ENCODE results near the gene TMEM267. TPM values are rescaled to one million over a fixed set of nuclear protein-coding genes. Genes with fewer than 3 reads are reported as not detected.

TMEM267 gene
- total RNA-seq, 4 donors from 2014 or later, result 0.60 to 11.5 (median 7.3) TPM

DNA sequence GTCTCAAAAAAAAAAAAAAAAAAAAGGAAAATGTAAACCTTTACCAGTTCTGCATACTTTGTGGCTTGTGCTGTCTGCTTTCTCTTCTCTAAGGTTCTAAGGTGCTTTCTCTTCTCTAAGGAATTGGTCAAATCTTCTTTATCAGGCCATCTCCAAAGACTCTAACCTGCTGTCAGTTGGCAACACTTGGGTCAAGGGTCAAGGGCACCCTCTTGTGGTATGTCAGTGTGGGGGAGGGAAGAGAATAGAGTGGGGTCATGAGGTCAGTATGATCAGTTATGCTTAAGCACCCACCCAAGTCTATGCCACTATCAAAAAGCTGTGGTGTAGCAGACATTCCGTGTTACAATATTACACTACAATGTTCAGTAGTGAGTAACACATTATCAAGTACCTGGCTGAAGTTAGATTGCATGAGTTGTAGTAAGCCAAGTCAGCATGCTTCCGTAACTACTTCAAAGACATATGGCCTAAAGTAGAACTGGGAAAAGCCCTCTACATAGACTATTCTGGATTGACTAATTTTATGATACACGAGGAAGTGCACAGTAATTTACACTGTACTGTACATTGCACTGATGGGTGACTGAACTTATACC lies 46.5 kb downstream of the TMEM267 start:
- TF ChIP-seq POLR2A (IDR thresholded peaks at IDR 0.05) (no peak), POLR2AphosphoS5 (IDR thresholded peaks at IDR 0.05) (no peak), EP300 (IDR thresholded peaks at IDR 0.05; ENCODE audit: low read depth) (no peak)
- TF ChIP-seq, protein P1, sequence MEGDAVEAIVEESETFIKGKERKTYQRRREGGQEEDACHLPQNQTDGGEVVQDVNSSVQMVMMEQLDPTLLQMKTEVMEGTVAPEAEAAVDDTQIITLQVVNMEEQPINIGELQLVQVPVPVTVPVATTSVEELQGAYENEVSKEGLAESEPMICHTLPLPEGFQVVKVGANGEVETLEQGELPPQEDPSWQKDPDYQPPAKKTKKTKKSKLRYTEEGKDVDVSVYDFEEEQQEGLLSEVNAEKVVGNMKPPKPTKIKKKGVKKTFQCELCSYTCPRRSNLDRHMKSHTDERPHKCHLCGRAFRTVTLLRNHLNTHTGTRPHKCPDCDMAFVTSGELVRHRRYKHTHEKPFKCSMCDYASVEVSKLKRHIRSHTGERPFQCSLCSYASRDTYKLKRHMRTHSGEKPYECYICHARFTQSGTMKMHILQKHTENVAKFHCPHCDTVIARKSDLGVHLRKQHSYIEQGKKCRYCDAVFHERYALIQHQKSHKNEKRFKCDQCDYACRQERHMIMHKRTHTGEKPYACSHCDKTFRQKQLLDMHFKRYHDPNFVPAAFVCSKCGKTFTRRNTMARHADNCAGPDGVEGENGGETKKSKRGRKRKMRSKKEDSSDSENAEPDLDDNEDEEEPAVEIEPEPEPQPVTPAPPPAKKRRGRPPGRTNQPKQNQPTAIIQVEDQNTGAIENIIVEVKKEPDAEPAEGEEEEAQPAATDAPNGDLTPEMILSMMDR (IDR thresholded peaks at IDR 0.05), result no peak
- Histone ChIP-seq H3K27ac (no peak overlapping the region), H3K36me3 (no peaks in the 10 kb centered on the region), H3K4me3 (no peak overlapping the region), H3K4me1 (peaks cover 4 to 17% (median 8%) of the 10 kb centered on the region in 4 donors), H3K9me3 (no peaks in the 10 kb centered on the region), H3K27me3 (no peaks in the 10 kb centered on the region)
- DNase-seq, result no peak
- 91 to 100% methylated on average over 1 to 3 of the region's 3 CpGs for WGBS, 2 donors (ENCODE audit: low coverage in 1 of 2)
- intact Hi-C loops (cut with DNase I; ENCODE audit: low total_unique reads) (no loop called here), in situ Hi-C loops (cut with MboI; ENCODE audit: low pct_ligation_motif_present in 1 of 4, low pct_unique_long_range_greater_than_20kb in 1 of 4, low sequenced_read_pairs in 3 of 4) (no loop called here)

GRCh38 chr5:43433382-43433781 lies 50.3 kb downstream of the TMEM267 start:
- 76 to 86% methylated on average over 4 of the region's 4 CpGs for WGBS, 2 donors (ENCODE audit: low coverage in 1 of 2)
- intact Hi-C loops (cut with DNase I; ENCODE audit: low total_unique reads), result no loop called here
- Histone ChIP-seq H3K27me3 (no peaks in the 10 kb centered on the region), H3K36me3 (no peaks in the 10 kb centered on the region), H3K4me3 (no peak overlapping the region), H3K4me1 (peaks cover 4 to 20% (median 10%) of the 10 kb centered on the region in 4 donors), H3K9me3 (no peaks in the 10 kb centered on the region), H3K27ac (peak overlapping the region in 1 of 4 donors; percentile 36)
- in situ Hi-C loops (cut with MboI; ENCODE audit: low pct_ligation_motif_present in 1 of 4, low pct_unique_long_range_greater_than_20kb in 1 of 4, low sequenced_read_pairs in 3 of 4), result no loop called here
- TF ChIP-seq, protein P1 (IDR thresholded peaks at IDR 0.05), result no peak
- no peak for TF ChIP-seq POLR2A (IDR thresholded peaks at IDR 0.05)
- no peak for TF ChIP-seq EP300 (IDR thresholded peaks at IDR 0.05; ENCODE audit: low read depth)
- no peak for TF ChIP-seq POLR2AphosphoS5 (IDR thresholded peaks at IDR 0.05)
- no peak for DNase-seq

DNA sequence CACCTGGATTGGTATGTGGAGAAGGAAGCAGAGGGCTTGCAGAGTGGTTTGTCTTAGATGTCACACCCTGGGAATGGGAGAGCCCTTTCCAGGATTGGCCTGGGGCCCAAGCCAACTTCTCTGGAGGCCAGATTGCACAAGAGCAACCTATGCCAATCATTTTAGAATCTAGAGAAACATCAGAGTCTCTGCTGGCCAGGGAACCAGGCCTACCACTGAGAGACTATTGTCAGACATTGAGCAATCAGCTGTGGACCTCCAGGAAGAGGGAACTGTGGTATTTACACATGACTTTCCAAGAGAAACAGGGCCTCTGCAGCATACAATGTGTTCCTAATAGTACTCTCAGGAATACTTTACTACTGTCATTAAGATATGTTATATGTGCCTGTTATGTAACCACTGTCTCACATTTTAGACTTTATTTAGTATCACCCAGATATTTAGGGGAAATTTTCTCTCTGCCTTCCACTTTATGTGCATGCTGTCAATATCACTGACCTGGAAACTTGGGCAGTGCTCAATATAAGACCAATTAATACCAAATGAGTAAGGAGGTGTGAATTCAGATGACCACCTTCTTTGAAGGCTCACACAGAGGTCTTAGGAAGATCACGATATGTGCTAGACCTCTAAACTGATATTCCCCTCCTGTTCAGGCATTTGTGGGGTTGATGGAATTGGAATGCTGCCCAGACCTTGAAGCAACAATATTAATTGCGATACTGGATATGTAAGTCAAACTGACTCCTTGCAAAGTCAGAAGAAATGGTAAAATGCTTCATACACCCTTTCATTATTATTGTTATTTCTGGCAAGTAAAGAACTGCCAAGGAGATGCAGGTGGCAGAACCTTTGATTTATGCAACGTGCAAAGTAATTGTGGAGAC lies 50.9 kb downstream of the TMEM267 start:
- intact Hi-C loops (cut with DNase I; ENCODE audit: low total_unique reads), result no loop called here
- TF ChIP-seq POLR2A (IDR thresholded peaks at IDR 0.05) (no peak), EP300 (IDR thresholded peaks at IDR 0.05; ENCODE audit: low read depth) (no peak), POLR2AphosphoS5 (IDR thresholded peaks at IDR 0.05) (peak in 1 of 3 donors; percentile 54)
- peak; percentile 85 for DNase-seq
- no peaks in the 10 kb centered on the region for H3K27me3 ChIP-seq
- in situ Hi-C loops (cut with MboI; ENCODE audit: low pct_ligation_motif_present in 1 of 4, low pct_unique_long_range_greater_than_20kb in 1 of 4, low sequenced_read_pairs in 3 of 4), result no loop called here
- 73 to 81% methylated on average over 3 of the region's 3 CpGs for WGBS, 2 donors (ENCODE audit: low coverage in 1 of 2)
- H3K27ac ChIP-seq, result peak overlapping the region; percentile 36 to 62 (median 58)
- H3K36me3 ChIP-seq, result no peaks in the 10 kb centered on the region
- no peaks in the 10 kb centered on the region for H3K9me3 ChIP-seq
- H3K4me1 ChIP-seq, result peaks cover 4 to 20% (median 10%) of the 10 kb centered on the region in 4 donors
- H3K4me3 ChIP-seq, result no peak overlapping the region

DNA sequence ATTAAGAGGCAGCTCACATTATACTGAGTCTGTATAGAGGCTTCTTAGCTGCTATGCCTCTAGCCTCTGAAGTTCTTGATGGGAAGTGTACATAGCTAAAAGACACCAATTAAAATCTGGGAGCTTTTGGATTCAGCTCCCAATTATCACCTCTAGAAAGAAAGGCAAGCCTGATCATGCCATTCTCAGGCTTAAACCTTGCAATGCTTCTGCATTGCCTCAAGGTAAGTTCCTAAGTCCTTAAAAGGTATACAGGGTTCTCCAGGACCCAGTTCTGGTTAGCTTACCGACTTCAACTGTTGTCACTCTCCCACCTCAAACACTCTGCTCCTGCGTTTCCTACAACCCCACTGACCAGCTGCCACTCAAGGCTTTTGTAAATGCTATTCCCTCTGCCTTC lies 54.0 kb downstream of the TMEM267 start:
- no peaks in the 10 kb centered on the region for H3K9me3 ChIP-seq
- H3K27me3 ChIP-seq, result no peaks in the 10 kb centered on the region
- DNase-seq, result no peak
- H3K4me1 ChIP-seq, result peaks cover 4 to 20% (median 10%) of the 10 kb centered on the region in 4 donors
- intact Hi-C loops (cut with DNase I; ENCODE audit: low total_unique reads) (no loop called here), in situ Hi-C loops (cut with MboI; ENCODE audit: low pct_ligation_motif_present in 1 of 4, low pct_unique_long_range_greater_than_20kb in 1 of 4, low sequenced_read_pairs in 3 of 4) (no loop called here)
- H3K27ac ChIP-seq, result no peak overlapping the region
- no peak overlapping the region for H3K4me3 ChIP-seq
- no peaks in the 10 kb centered on the region for H3K36me3 ChIP-seq
- WGBS, 2 donors (ENCODE audit: low coverage in 1 of 2), result 83% methylated on average over 2 of the region's 2 CpGs; no CpG with 5 or more reads in 1 of the 2 donors
- no peak for TF ChIP-seq EP300 (IDR thresholded peaks at IDR 0.05; ENCODE audit: low read depth)
- TF ChIP-seq, protein P1 (IDR thresholded peaks at IDR 0.05), result no peak

All from transverse colon (tissue), 4 donors.